ENCODE data around the gene ALLC. TPM values are rescaled to one million over a fixed set of nuclear protein-coding genes. Genes with fewer than 3 reads are reported as not detected.
"Not testable (repeated sequence)": the region's sequence is repeated elsewhere in the genome, so short reads cannot be mapped to it uniquely, and the experiment has no call there.

Gene ALLC
- total RNA-seq, 2 experiments from 2014 or later: not detected

DNA sequence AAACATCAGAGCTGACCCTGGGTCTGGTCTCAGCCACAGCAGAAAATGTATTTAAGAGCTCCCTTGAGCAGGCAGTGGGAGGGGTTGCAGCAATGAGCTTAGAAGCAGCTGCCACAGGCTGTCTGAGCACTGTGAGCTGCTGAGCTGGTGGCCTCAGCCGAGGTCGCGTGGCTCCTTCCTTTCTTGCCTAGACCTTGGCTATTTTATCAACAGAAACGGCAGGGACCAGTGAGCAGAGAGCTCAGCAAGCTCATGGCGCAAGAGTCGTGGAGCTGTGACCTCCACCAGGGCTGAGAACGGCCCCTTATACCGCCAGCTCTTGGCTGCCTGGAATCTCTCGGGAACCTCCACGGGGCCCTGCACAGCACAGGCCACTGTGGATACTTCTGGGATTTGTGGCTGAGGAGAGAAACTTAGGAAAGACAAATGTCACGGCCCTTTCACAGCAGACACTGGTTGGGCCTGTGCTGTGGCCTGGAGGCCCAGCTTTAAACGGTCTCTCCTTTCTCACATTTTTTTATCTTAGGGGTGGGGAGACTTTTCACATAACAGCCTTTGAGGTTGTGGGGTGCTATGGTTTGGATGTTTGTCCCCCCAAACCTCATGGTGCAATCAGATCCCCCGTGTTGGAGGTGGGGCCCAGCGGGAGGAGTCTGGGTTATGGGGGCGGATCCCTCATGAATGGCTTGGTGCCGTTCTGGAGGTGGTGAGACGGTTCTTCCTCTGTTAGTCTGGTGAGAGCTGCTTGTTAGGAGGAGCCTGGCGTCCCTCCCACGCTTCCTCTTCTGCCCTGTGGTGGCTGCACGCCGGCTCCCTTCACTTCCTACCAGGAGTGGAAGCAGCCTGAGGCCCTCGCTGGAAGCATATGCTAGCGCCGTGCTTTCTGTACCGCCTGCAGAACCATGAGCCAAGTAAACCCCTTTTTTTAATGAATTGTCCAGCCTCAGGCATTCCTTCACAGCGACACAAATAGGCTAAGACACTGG lies 1.7 kb downstream of the ALLC start:
- H3K27ac Mint-ChIP-seq: no peak overlapping the region
- H3K27me3 Mint-ChIP-seq: peaks cover 3% of the 10 kb centered on the region
- no peak for DNase-seq
- peaks cover 3% of the 10 kb centered on the region for H3K4me1 Mint-ChIP-seq
- no peak overlapping the region for H3K4me3 Mint-ChIP-seq
- H3K9me3 Mint-ChIP-seq: peaks cover 2% of the 10 kb centered on the region
- CTCF ChIA-PET: no interaction called here
- POLR2A ChIA-PET: no interaction called here
- no peaks in the 10 kb centered on the region for H3K36me3 Mint-ChIP-seq (ENCODE audit: low read depth)

GRCh38 chr2:3660640-3661039 lies 2.6 kb downstream of the ALLC start:
- H3K27me3 Mint-ChIP-seq; H3K4me3 Mint-ChIP-seq; DNase-seq; H3K9me3 Mint-ChIP-seq; H3K36me3 Mint-ChIP-seq (ENCODE audit: low read depth); POLR2A ChIA-PET; CTCF ChIA-PET; H3K4me1 Mint-ChIP-seq: not testable (repeated sequence)
- H3K27ac Mint-ChIP-seq: peak overlapping the region; percentile 68

DNA sequence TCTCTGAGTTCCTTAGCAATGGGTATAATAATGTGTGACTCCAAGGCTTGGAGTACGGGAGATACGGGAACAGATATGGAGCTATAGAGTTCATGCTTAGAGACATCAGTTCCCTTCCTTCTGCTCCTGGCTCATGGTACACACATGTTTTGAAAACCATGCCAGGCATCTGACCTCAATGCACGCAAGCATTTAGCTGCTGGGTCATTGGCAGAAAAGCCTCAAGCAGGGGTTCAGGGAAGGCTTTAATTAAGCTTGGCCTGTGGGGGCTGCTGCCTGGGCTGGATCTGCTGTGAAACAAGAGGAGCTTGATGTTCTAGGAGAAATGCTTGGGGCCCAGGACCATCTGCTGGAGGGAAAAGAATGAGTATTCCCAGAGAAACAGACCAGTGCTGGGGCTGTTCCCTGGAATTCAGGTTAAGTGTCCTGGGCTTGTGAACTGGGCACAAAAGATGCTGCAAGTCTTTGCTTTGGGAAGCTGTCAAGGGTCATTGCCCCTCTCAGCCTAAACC lies 3.2 kb downstream of the ALLC start:
- no peak for DNase-seq
- CTCF ChIA-PET: interaction anchor here (1.3 kb wide), 1 partner anchor 9 kb away, joined by 4 read pairs; no protein-coding TSS in a partner anchor
- H3K4me3 Mint-ChIP-seq: no peak overlapping the region
- POLR2A ChIA-PET: no interaction called here
- no peaks in the 10 kb centered on the region for H3K36me3 Mint-ChIP-seq (ENCODE audit: low read depth)
- peaks cover 3% of the 10 kb centered on the region for H3K27me3 Mint-ChIP-seq
- H3K27ac Mint-ChIP-seq: no peak overlapping the region
- H3K4me1 Mint-ChIP-seq: peaks cover 3% of the 10 kb centered on the region
- H3K9me3 Mint-ChIP-seq: peaks cover 2% of the 10 kb centered on the region

- CTCF ChIA-PET: interaction anchor here (1.3 kb wide), 1 partner anchor 10 kb away, joined by 4 read pairs; no protein-coding TSS in a partner anchor
- POLR2A ChIA-PET: no interaction called here
- H3K36me3 Mint-ChIP-seq (ENCODE audit: low read depth): no peaks in the 10 kb centered on the region
These were observed 4.2 kb downstream of the ALLC start for GRCh38 chr2:3662239-3662638.

DNA sequence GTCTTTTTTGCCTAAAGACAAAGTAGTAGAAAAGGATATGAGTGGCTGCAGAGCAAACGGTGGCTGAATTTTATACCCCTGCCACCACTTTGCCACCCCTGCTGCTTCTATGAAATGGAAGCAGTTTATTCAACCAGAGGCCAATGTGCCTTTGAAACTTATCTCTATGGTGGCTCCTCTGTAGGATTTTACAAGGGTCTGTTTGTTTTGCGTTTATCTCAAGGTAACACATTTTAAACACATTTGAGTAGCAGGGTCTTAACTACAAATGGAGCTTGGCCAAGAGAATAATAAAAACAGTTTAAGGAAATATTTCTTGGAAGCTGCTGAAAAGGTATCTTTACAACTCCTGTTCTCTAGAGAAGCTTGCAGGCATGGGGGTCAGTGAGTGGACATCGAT lies 6.1 kb downstream of the ALLC start:
- Mint-ChIP-seq H3K9me3 (peaks cover 2% of the 10 kb centered on the region), H3K27ac (no peak overlapping the region), H3K36me3 (ENCODE audit: low read depth) (no peaks in the 10 kb centered on the region), H3K27me3 (peaks cover 3% of the 10 kb centered on the region), H3K4me1 (peaks cover 3% of the 10 kb centered on the region), H3K4me3 (no peak overlapping the region)
- ChIA-PET CTCF (no interaction called here), POLR2A (interaction anchor here (0.7 kb wide), 1 partner anchor 159 kb away, joined by 3 read pairs; no protein-coding TSS in a partner anchor)
- no peak for DNase-seq

More at GRCh38 chr2:3662239-3662638, 4.2 kb downstream of the ALLC start:
- no peak overlapping the region for H3K4me3 Mint-ChIP-seq
- DNase-seq: no peak
- peaks cover 3% of the 10 kb centered on the region for H3K4me1 Mint-ChIP-seq
- peaks cover 2% of the 10 kb centered on the region for H3K9me3 Mint-ChIP-seq
- no peak overlapping the region for H3K27ac Mint-ChIP-seq
- H3K27me3 Mint-ChIP-seq: peaks cover 3% of the 10 kb centered on the region

GRCh38 chr2:3664925-3665324 lies 6.9 kb downstream of the ALLC start:
- no peak for DNase-seq
- Mint-ChIP-seq H3K27me3 (peaks cover 3% of the 10 kb centered on the region), H3K9me3 (peaks cover 2% of the 10 kb centered on the region), H3K4me1 (peaks cover 3% of the 10 kb centered on the region), H3K4me3 (no peak overlapping the region), H3K36me3 (ENCODE audit: low read depth) (no peaks in the 10 kb centered on the region), H3K27ac (no peak overlapping the region)
- CTCF ChIA-PET: interaction anchor here (1.0 kb wide), 1 partner anchor 12 kb away, joined by 3 read pairs; no protein-coding TSS in a partner anchor
- POLR2A ChIA-PET: no interaction called here

DNA sequence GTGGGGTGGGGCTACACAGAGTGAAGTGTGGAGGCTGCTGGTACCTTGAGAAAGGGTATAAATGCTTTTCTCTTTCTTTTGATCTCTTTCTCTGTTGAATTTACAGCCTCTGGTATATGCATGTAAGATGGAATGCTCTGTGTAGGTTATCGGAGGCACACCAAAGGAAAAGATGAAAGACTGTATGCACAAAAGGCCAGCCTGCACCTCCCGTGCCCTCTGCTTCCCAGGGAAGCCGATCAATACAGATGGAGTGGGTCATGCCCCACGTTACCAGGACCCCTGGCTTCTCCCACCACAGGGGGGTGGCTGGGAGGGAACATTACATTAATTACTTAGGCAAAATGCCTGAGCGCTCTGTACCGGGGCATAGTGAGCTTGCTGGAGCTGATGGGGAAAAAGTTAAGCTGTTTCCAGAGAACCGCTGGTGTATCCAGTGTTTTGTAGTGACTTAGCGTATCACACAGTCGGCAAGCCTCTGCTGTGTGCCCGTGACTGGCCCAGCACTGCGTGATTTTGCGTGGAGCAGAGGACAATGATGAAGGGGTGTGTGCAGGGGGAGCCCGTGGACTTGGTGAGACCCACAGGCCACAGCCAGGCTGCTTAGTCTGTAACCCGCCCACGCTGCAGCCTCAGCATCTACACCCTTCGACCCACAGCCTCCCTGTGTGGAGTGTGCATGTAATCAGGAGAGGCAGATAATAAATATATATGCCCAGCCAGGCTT lies 8.0 kb downstream of the ALLC start:
- Mint-ChIP-seq H3K4me1 (no peaks in the 10 kb centered on the region), H3K27ac (no peak overlapping the region), H3K36me3 (ENCODE audit: low read depth) (no peaks in the 10 kb centered on the region), H3K4me3 (no peak overlapping the region), H3K9me3 (no peaks in the 10 kb centered on the region), H3K27me3 (peaks cover 3% of the 10 kb centered on the region)
- DNase-seq: no peak
- POLR2A ChIA-PET: no interaction called here
- CTCF ChIA-PET: interaction anchor here (1.0 kb wide), 1 partner anchor 15 kb away, joined by 3 read pairs; no protein-coding TSS in a partner anchor

DNA sequence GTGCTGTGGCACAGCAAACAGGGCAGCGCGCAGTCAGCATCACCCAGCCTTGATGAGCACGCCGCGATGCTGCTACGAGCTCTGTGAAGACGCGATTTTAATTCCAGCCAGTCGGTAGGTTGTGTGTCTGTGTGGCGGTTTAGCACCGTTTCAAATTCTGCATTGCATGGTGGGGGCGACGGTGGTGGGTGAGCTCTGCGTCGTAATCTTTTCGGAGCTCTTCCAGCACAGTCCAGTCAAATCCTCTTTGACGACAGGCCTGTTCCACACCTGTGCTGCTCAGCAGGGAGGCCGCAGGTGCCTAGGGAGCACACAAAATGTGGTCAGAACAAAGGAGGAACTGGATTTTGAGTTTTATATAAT lies 8.6 kb downstream of the ALLC start:
- Mint-ChIP-seq H3K9me3 (no peaks in the 10 kb centered on the region), H3K4me3 (no peak overlapping the region), H3K36me3 (ENCODE audit: low read depth) (no peaks in the 10 kb centered on the region), H3K4me1 (no peaks in the 10 kb centered on the region), H3K27ac (no peak overlapping the region), H3K27me3 (peaks cover 3% of the 10 kb centered on the region)
- ChIA-PET POLR2A (no interaction called here), CTCF (interaction anchor here (1.0 kb wide), 1 partner anchor 15 kb away, joined by 3 read pairs; no protein-coding TSS in a partner anchor)
- DNase-seq: no peak

- CTCF ChIA-PET: interaction anchor here (1.0 kb wide), 1 partner anchor 16 kb away, joined by 3 read pairs; no protein-coding TSS in a partner anchor
- no peak overlapping the region for H3K27ac Mint-ChIP-seq
- H3K36me3 Mint-ChIP-seq (ENCODE audit: low read depth): no peaks in the 10 kb centered on the region
- H3K4me3 Mint-ChIP-seq: no peak overlapping the region
- peaks cover 3% of the 10 kb centered on the region for H3K27me3 Mint-ChIP-seq
- POLR2A ChIA-PET: no interaction called here
- H3K9me3 Mint-ChIP-seq: no peaks in the 10 kb centered on the region
- DNase-seq: no peak
- H3K4me1 Mint-ChIP-seq: no peaks in the 10 kb centered on the region
These were observed 9.2 kb downstream of the ALLC start for GRCh38 chr2:3667151-3667631.

DNA sequence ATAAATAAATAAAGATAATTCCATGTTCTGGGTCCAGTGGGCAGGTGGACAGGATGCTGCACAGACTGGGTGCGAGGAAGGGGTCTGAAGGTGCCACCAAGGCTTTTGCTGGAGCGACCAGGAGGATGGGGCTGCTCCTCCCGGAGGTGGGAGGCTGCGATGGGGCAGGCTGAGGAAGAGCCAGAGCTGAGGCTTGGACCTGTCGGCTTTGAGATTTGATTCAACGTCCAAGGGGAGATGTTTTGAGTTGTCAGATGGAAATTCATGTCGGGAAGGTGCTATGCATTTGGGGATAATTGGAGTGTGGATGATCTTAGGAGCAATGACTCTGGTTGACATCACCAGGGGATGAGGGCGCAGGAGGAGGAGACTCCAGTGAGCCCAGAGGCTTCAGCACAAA lies 11.7 kb downstream of the ALLC start:
- no peaks in the 10 kb centered on the region for H3K36me3 Mint-ChIP-seq (ENCODE audit: low read depth)
- no peaks in the 10 kb centered on the region for H3K9me3 Mint-ChIP-seq
- no peaks in the 10 kb centered on the region for H3K4me1 Mint-ChIP-seq
- ChIA-PET CTCF (no interaction called here), POLR2A (no interaction called here)
- no peak overlapping the region for H3K4me3 Mint-ChIP-seq
- DNase-seq: no peak
- no peak overlapping the region for H3K27ac Mint-ChIP-seq
- H3K27me3 Mint-ChIP-seq: no peaks in the 10 kb centered on the region

GRCh38 chr2:3670376-3670775 lies 12.4 kb downstream of the ALLC start:
- ChIA-PET POLR2A (no interaction called here), CTCF (no interaction called here)
- Mint-ChIP-seq H3K4me3 (no peak overlapping the region), H3K9me3 (no peaks in the 10 kb centered on the region), H3K27ac (no peak overlapping the region), H3K27me3 (no peaks in the 10 kb centered on the region), H3K36me3 (ENCODE audit: low read depth) (no peaks in the 10 kb centered on the region), H3K4me1 (no peaks in the 10 kb centered on the region)
- no peak for DNase-seq

GRCh38 chr2:3670941-3671340 lies 12.9 kb downstream of the ALLC start:
- ChIA-PET CTCF (no interaction called here), POLR2A (no interaction called here)
- Mint-ChIP-seq H3K27me3 (no peaks in the 10 kb centered on the region), H3K4me3 (no peak overlapping the region), H3K27ac (no peak overlapping the region), H3K9me3 (no peaks in the 10 kb centered on the region), H3K4me1 (no peaks in the 10 kb centered on the region), H3K36me3 (ENCODE audit: low read depth) (no peaks in the 10 kb centered on the region)
- DNase-seq: no peak
